ENCODE measurements around the gene SULF2.

Gene SULF2

DNA sequence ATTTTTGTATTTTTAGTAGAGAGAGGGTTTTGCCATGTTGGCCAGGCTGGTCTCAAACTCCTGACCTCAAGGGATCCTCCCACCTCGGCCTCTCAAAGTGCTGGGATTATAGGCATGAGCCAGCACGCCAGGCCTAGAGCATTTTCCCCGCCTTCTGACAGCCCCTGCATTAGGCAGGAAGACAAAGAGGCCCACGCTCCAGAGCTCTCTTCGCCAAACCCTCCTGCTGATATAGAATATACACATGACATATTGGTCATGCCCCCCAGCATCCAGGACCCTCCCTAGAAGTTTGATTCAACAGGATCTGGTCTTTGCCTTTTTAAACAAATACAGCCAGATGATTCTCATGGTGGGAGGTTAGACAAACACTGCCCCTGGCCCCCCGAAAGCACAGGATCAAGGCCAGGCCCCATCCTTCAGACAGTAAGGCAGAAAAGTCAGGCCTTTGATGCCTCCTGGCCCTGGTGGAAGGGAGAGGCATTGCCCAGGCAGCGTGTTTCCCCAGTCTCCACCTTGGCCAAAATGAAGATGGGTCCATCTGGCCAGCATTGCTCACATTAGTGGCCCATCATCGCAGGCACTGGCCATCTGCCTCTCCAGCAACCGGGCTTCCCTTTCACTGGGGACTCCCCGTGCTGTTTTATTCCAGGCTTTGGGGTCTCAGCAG, 4.4 kb downstream of the SULF2 start:
- H3K4me3 ChIP-seq (ENCODE audit: low read depth, low read length): no peak overlapping the region
- no peaks in the 10 kb centered on the region for H3K36me3 ChIP-seq (ENCODE audit: control insufficient read depth, insufficient read depth, low read length)
- TF ChIP-seq, protein P1, sequence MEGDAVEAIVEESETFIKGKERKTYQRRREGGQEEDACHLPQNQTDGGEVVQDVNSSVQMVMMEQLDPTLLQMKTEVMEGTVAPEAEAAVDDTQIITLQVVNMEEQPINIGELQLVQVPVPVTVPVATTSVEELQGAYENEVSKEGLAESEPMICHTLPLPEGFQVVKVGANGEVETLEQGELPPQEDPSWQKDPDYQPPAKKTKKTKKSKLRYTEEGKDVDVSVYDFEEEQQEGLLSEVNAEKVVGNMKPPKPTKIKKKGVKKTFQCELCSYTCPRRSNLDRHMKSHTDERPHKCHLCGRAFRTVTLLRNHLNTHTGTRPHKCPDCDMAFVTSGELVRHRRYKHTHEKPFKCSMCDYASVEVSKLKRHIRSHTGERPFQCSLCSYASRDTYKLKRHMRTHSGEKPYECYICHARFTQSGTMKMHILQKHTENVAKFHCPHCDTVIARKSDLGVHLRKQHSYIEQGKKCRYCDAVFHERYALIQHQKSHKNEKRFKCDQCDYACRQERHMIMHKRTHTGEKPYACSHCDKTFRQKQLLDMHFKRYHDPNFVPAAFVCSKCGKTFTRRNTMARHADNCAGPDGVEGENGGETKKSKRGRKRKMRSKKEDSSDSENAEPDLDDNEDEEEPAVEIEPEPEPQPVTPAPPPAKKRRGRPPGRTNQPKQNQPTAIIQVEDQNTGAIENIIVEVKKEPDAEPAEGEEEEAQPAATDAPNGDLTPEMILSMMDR (IDR thresholded peaks at IDR 0.05): no peak
- H3K4me2 ChIP-seq (ENCODE audit: low read length): no peak overlapping the region
- H3K79me2 ChIP-seq: no peaks in the 10 kb centered on the region
- peaks cover 15% of the 10 kb centered on the region for H3K4me1 ChIP-seq
- no peak overlapping the region for H2AFZ ChIP-seq
- H3K27ac ChIP-seq: no peak overlapping the region
- H3K9ac ChIP-seq: no peak overlapping the region
- H3K27me3 ChIP-seq (ENCODE audit: control insufficient read depth, insufficient read depth, low read length): no peaks in the 10 kb centered on the region
- no peaks in the 10 kb centered on the region for H3K9me3 ChIP-seq (ENCODE audit: control insufficient read depth, low read length)

GRCh38 chr20:47778398-47779354, 6.6 kb downstream of the SULF2 start:
- H3K36me3 ChIP-seq (ENCODE audit: control insufficient read depth, insufficient read depth, low read length): no peaks in the 10 kb centered on the region

DNA sequence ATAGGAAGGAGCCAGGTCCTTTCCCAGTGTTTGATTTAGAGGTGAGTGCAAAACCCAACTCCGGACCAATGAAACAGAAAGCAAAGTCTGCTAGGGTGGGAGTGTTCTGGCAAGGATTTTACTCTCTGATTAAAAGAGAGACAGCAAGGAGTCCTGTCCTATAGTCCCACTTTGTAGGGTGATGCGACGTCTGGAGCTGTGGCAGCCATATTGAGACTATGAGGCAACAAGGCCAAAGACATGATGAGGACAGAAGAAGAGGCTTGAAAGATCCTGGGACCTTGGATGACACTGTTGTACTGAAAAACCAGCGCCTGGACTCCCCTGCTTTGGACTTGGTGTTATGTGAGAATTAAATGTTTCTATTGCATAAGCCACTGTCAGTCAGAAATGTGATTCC, 8.1 kb downstream of the SULF2 start:
- Histone ChIP-seq H3K4me1 (no peaks in the 10 kb centered on the region), H3K36me3 (ENCODE audit: control insufficient read depth, insufficient read depth, low read length) (no peaks in the 10 kb centered on the region), H3K27me3 (ENCODE audit: control insufficient read depth, insufficient read depth, low read length) (no peaks in the 10 kb centered on the region)

More at GRCh38 chr20:47778398-47779354, 6.6 kb downstream of the SULF2 start:
- TF ChIP-seq, protein P1 (IDR thresholded peaks at IDR 0.05): no peak
- peaks cover 8% of the 10 kb centered on the region for H3K4me1 ChIP-seq
- no peaks in the 10 kb centered on the region for H3K9me3 ChIP-seq (ENCODE audit: control insufficient read depth, low read length)
- H3K27ac ChIP-seq: no peak overlapping the region
- H3K79me2 ChIP-seq: no peaks in the 10 kb centered on the region
- H3K9ac ChIP-seq: no peak overlapping the region
- H3K4me2 ChIP-seq (ENCODE audit: low read length): no peak overlapping the region
- H3K27me3 ChIP-seq (ENCODE audit: control insufficient read depth, insufficient read depth, low read length): no peaks in the 10 kb centered on the region
- H3K4me3 ChIP-seq (ENCODE audit: low read depth, low read length): no peak overlapping the region
- H2AFZ ChIP-seq: no peak overlapping the region

DNA sequence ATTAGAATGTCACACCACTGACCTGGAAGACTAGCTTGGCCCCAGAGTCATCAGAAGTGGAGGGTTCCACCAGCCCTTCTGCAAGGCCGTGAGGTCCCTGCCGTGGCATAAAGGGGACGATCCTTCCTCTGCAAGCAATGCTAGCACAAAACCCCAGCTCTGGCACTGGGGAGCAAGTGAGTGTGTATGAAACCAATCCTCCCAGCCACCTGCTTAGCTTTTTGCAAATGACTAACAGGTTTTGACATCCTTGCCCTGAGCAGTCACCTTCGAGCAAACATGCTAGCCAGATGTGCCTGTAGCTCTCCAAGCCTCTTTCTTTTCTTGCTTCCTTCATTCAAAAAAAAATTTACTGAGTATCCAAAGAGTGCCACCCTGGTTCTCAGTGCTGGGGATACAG, 8.6 kb downstream of the SULF2 start:
- H3K9me3 ChIP-seq (ENCODE audit: control insufficient read depth, low read length): no peaks in the 10 kb centered on the region
- H3K9ac ChIP-seq: no peak overlapping the region

More for the DNA sequence above, 8.1 kb downstream of the SULF2 start:
- TF ChIP-seq, protein P1 (IDR thresholded peaks at IDR 0.05): no peak
- Histone ChIP-seq H3K27ac (no peak overlapping the region), H3K9me3 (ENCODE audit: control insufficient read depth, low read length) (no peaks in the 10 kb centered on the region), H3K4me3 (ENCODE audit: low read depth, low read length) (no peak overlapping the region), H2AFZ (no peak overlapping the region), H3K9ac (no peak overlapping the region), H3K4me2 (ENCODE audit: low read length) (no peak overlapping the region), H3K79me2 (no peaks in the 10 kb centered on the region)

More for the DNA sequence above, 8.6 kb downstream of the SULF2 start:
- H3K79me2 ChIP-seq: no peaks in the 10 kb centered on the region
- TF ChIP-seq, protein P1 (IDR thresholded peaks at IDR 0.05): no peak
- H3K4me2 ChIP-seq (ENCODE audit: low read length): no peak overlapping the region
- H3K36me3 ChIP-seq (ENCODE audit: control insufficient read depth, insufficient read depth, low read length): no peaks in the 10 kb centered on the region
- no peaks in the 10 kb centered on the region for H3K4me1 ChIP-seq
- H3K4me3 ChIP-seq (ENCODE audit: low read depth, low read length): no peak overlapping the region
- H2AFZ ChIP-seq: no peak overlapping the region
- H3K27me3 ChIP-seq (ENCODE audit: control insufficient read depth, insufficient read depth, low read length): no peaks in the 10 kb centered on the region
- no peak overlapping the region for H3K27ac ChIP-seq

Measured in parathyroid adenoma (tissue), 2 donors.